K562 (cell line): ENCODE measurements around the gene PDE8A. TPM values are rescaled to one million over a fixed set of nuclear protein-coding genes. Genes with fewer than 3 reads are reported as not detected.
A peak's percentile ranks its signal among the peaks of the same experiment; 100 is the strongest.

Experiments used
- ATAC-seq: fragments of 200-7000 bp; cut with Tn5 transposase; 3 replicates; pipeline ENCODE4 v1.9.1; 2020; ENCODE audit warnings: moderate library complexity
- BruUV-seq: library from RNA; stranded (reverse); fragments of 400-500 nt; replicated peaks from 2 replicates; lab custom pipeline; 2021; lab: Mats Ljungman, UMichigan
- CTCF ChIA-PET: fragments of 300-600 bp; formaldehyde crosslinking; extraction: SDS; loops from one replicate; lab custom pipeline; 2021; ENCODE audit warnings: low intra/inter-chr PET ratio; lab: Yijun Ruan, JAX
- POLR2A ChIA-PET: fragments of 300-600, 350-650 bp; sonication (Branson Sonifier 250); formaldehyde crosslinking; extraction: SDS; loops from one replicate; lab custom pipeline; 2021; ENCODE audit warnings: antibody characterized with exemption, inconsistent platforms; lab: Yijun Ruan, JAX
- DNase-seq, 4 experiments: peaks; one replicate each; pipeline versions ENCODE4 v3.0.0 to v3.0.0-alpha.2; 2011 to 2018; ENCODE audit warnings: low spot score in 3 of 4, mixed read lengths in 3 of 4; ENCODE audit errors: extremely low read depth in 1 of 4
- FAIRE-seq: peaks from 2 replicates; lab custom pipeline; 2011; peaks lifted over from hg19 to GRCh38; lab: Jason Lieb, UNC
- H2AFZ ChIP-seq: 2 replicates; pipeline ENCODE4 v1.6.0; 2011; ENCODE audit warnings: low read depth, low read length, control low read depth, inconsistent platforms
- H3K27ac ChIP-seq: fragments of 200-600 bp; 3 replicates; pipeline ENCODE4 v1.8.0; 2011; ENCODE audit warnings: low read depth, mild to moderate bottlenecking, control low read depth, inconsistent platforms, low read length, moderate library complexity, mixed read lengths; ENCODE audit errors: extremely low read depth
- H3K27me3 ChIP-seq, 2 experiments: fragments of 300-600 bp in 1 of 2; 2 replicates in 1 of 2; 3 replicates in 1 of 2; pipeline versions ENCODE4 v1.6.0 to v1.8.0; 2011; ENCODE audit warnings: inconsistent platforms in 2 of 2, low read length in 2 of 2, mild to moderate bottlenecking in 1 of 2, mixed read lengths in 1 of 2, moderate library complexity in 1 of 2; ENCODE audit not compliant: control insufficient read depth in 2 of 2, insufficient read depth in 2 of 2
- H3K36me3 ChIP-seq: fragments of 300-600 bp; 3 replicates; pipeline ENCODE4 v1.8.0; 2011; ENCODE audit warnings: mild to moderate bottlenecking, low read length, inconsistent platforms; ENCODE audit not compliant: control insufficient read depth, insufficient read depth
- H3K4me1 ChIP-seq, 2 experiments: fragments of 200-600 bp in 1 of 2; replicated peaks in 1 of 2; 2 replicates in 1 of 2; 3 replicates in 1 of 2; pipeline versions ENCODE4 v1.5.1 to v1.8.0; 2011; ENCODE audit warnings: inconsistent platforms in 2 of 2, low read length in 2 of 2, mild to moderate bottlenecking in 1 of 2, mixed read lengths in 1 of 2, moderate library complexity in 1 of 2; ENCODE audit not compliant: control insufficient read depth in 2 of 2, insufficient read depth in 2 of 2
- H3K4me2 ChIP-seq: 2 replicates; pipeline ENCODE4 v1.6.1; 2011; ENCODE audit warnings: low read length, control low read depth, inconsistent platforms, mixed read lengths; ENCODE audit not compliant: insufficient read depth
- H3K4me3 ChIP-seq: fragments of 200-600 bp; sonication (generic), shearing (Covaris generic); 2 replicates; pipeline ENCODE4 v1.5.1; 2016; ENCODE audit warnings: control low read depth, inconsistent platforms
- H3K79me2 ChIP-seq: fragments of 200-600 bp; 3 replicates; pipeline ENCODE4 v1.8.0; 2011; ENCODE audit warnings: low read length, inconsistent platforms; ENCODE audit not compliant: control insufficient read depth, insufficient read depth
- H3K9ac ChIP-seq, 2 experiments: 2 replicates each; pipeline versions ENCODE4 v1.6.0 to v1.6.1; 2011; ENCODE audit warnings: low read depth in 2 of 2, low read length in 2 of 2, control low read depth in 1 of 2, inconsistent platforms in 1 of 2, mild to moderate bottlenecking in 1 of 2, mixed read lengths in 1 of 2; ENCODE audit not compliant: insufficient read depth in 1 of 2
- H3K9me1 ChIP-seq: one replicate; pipeline ENCODE4 v1.6.0; 2011; ENCODE audit warnings: inconsistent platforms, mild to moderate bottlenecking, low read length, moderate library complexity; ENCODE audit not compliant: control insufficient read depth, insufficient read depth
- H3K9me3 ChIP-seq: replicated peaks from 2 replicates; pipeline ENCODE4 v1.5.1; 2011; ENCODE audit warnings: low read depth, low read length, inconsistent platforms; ENCODE audit not compliant: control insufficient read depth, insufficient read depth
- H4K20me1 ChIP-seq: replicated peaks from 2 replicates; pipeline ENCODE4 v1.6.1; 2011; ENCODE audit warnings: low read length, inconsistent platforms, mixed read lengths; ENCODE audit not compliant: control insufficient read depth, insufficient read depth
- DIDO1 ChIP-seq: fragments of 450-650 bp; IDR thresholded peaks from 2 replicates; pipeline ENCODE4 v1.6.1; 2016; ENCODE audit warnings: low read depth, missing biosample characterization, missing genetic modification characterization
- RBM14 ChIP-seq: fragments of 200-400 bp; formaldehyde crosslinking; IDR thresholded peaks from 2 replicates; pipeline ENCODE4 v1.6.1; 2018; ENCODE audit warnings: low read depth, mild to moderate bottlenecking, low read length, moderate library complexity, borderline replicate concordance; ENCODE audit not compliant: insufficient read depth
- TBL1XR1 ChIP-seq, 2 experiments: IDR thresholded peaks; 2 replicates each; pipeline ENCODE4 v1.6.1; 2012; ENCODE audit warnings: improper control_type of control experiment in 2 of 2, low read length in 2 of 2, mild to moderate bottlenecking in 1 of 2
- YY1 ChIP-seq, 3 experiments: IDR thresholded peaks; 2 replicates each; pipeline ENCODE4 v1.6.1; 2011; ENCODE audit warnings: low read length in 2 of 3, mild to moderate bottlenecking in 2 of 3, moderate library complexity in 2 of 3, borderline replicate concordance in 1 of 3, control low read depth in 1 of 3, low read depth in 1 of 3; ENCODE audit not compliant: insufficient read depth in 3 of 3, insufficient replicate concordance in 2 of 3, control insufficient read depth in 1 of 3, insufficient read length in 1 of 3; ENCODE audit errors: extremely low read depth in 1 of 3
- ZC3H11A ChIP-seq: IDR thresholded peaks from 2 replicates; pipeline ENCODE4 v1.6.1; 2012; ENCODE audit warnings: low read depth, low read length, improper control_type of control experiment
- ZNF121 ChIP-seq: sonication (generic); formaldehyde crosslinking; conservative IDR thresholded peaks from 2 replicates; pipeline ENCODE4 v1.8.0; 2022; ENCODE audit warnings: missing genetic modification reagents
- ZNF384 ChIP-seq: IDR thresholded peaks from 2 replicates; pipeline ENCODE4 v1.6.1; 2012; ENCODE audit warnings: low read depth, low read length, improper control_type of control experiment
- WGBS: fragments of 100-300 bp; shearing (Covaris generic); methylation state at CpG from one replicate; pipeline ENCODE4 v1.1.6; 2016; ENCODE audit warnings: low coverage, mixed read lengths; ENCODE audit not compliant: insufficient coverage; ENCODE audit errors: missing lambda C conversion rate; 5-methylcytosine and 5-hydroxymethylcytosine counted together
- in situ Hi-C: fragments of 300-500 bp; cut with MboI; formaldehyde crosslinking; loops from 4 replicates; pipeline ENCODE4 v1.15.0; 2018; ENCODE audit warnings: inconsistent platforms, mixed read lengths
- intact Hi-C: fragments of 100-400 bp; cut with micrococcal nuclease; formaldehyde crosslinking; loops from 2 replicates; pipeline ENCODE4 v1.14.2; 2022
- polyA plus RNA-seq, 8 experiments: library from polyadenylated mRNA; depleted of rRNA in 4 of 8; stranded (reverse) in 5 of 8; unstranded in 3 of 8; fragments of >200 nt; fragmentation: Nextera tagmentation in 2 of 8; fragmentation: Illumina TruSeq in 1 of 8; extraction: Ambion mirVana in 2 of 8; extraction: Trizol in 1 of 8; gene quantifications; 2 replicates each; pipeline versions ENCODE4 v1.2.1 to v1.2.3, GENCODE V29; 2011 to 2014; ENCODE audit warnings: inconsistent platforms in 1 of 8, missing spikeins in 1 of 8
- total RNA-seq, 7 experiments: library from RNA; depleted of rRNA in 6 of 7; stranded (reverse); fragments of >200 nt in 6 of 7; fragmentation: Illumina TruSeq in 2 of 7; extraction: Trizol in 2 of 7; gene quantifications; 2 replicates each; pipeline versions ENCODE4 v1.2.1 to v1.2.3, GENCODE V29; 2011 to 2021; ENCODE audit warnings: low replicate concordance in 1 of 7
- TF ChIP-seq, protein P1 (sequence below), 2 experiments: fragments of 450-650 bp in 1 of 2; sonication (generic) in 1 of 2; formaldehyde crosslinking in 1 of 2; IDR thresholded peaks in 1 of 2; conservative IDR thresholded peaks in 1 of 2; 2 replicates each; pipeline versions ENCODE4 v1.6.1 to v1.8.1; 2016 to 2023; ENCODE audit warnings: mild to moderate bottlenecking in 2 of 2, moderate library complexity in 2 of 2, inconsistent platforms in 1 of 2, missing genetic modification reagents in 1 of 2

The PDE8A gene
- total and polyA plus RNA-seq, 9 of the 15 experiments (the other 6 are each of a cell fraction or from before 2014, with no cell fraction given) = 5.9 to 40.3 (median 19.8) TPM

DNA sequence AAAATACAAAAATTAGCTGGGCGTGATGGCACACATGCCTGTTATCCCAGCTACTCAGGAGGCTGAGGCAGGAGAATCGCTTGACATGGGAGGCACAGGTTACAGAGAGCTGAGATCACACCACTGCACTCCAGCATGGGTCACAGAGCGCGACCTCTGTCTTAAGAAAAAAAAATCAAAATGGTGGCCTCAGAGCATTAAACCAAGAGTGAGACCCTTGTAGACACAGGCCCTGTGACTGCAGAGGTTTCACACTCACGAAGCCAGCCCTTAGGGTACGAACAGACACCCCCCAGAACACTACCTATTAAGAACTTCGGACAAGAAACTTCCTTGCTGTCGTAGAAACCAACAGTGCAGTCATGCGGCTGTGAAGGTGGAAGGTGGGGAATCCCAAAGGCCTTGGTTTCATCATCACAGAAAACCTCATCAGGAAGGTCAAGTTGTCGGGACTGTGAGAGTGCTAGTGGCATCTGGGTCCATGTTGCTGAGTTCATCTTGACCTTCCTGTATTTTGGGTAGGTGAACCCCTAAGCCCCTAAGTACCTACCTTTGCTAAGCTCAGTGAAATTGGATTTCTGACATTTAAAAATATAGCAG lies 4.8 kb upstream of the PDE8A start:
- Histone ChIP-seq H3K9me3 (no peaks in the 10 kb centered on the region), H3K79me2 (peaks cover 3% of the 10 kb centered on the region; the same call in 2 of the 3 replicates), H3K27ac (no peak overlapping the region), H3K36me3 (no peaks in the 10 kb centered on the region), H2AFZ (peak overlapping the region; percentile 22; the same call in 1 of the 2 replicates), H3K9ac (no peak overlapping the region), H3K4me2 (no peak overlapping the region), H3K9me1 (no peaks in the 10 kb centered on the region), H3K4me1 (peaks cover 10 to 30% of the 10 kb centered on the region in 2 experiments; a peak in 4 of 5 replicates), H3K27me3 (no peaks in the 10 kb centered on the region), H3K4me3 (no peak overlapping the region), H4K20me1 (no peaks in the 10 kb centered on the region)
- POLR2A ChIA-PET = interaction anchor here (0.6 kb wide), 2 partner anchors 12 to 95 kb away, joined by 3 to 4 read pairs; no protein-coding TSS in a partner anchor
- 83% methylated on average over 10 of the region's 10 CpGs for whole genome bisulfite sequencing
- in situ Hi-C loops = no loop called here
- intact Hi-C loops = no loop called here
- TF ChIP-seq RBM14 (no peak), TBL1XR1 (IDR thresholded peaks at IDR 0.05; ENCODE audit: low read length in 2 of 2) (no peak), DIDO1 (no peak), ZC3H11A (no peak), YY1 (IDR thresholded peaks at IDR 0.05; ENCODE audit: borderline replicate concordance in 1 of 3, control insufficient read depth in 1 of 3, extremely low read depth in 1 of 3, insufficient read depth in 3 of 3, insufficient read length in 1 of 3, insufficient replicate concordance in 2 of 3, low read depth in 1 of 3, low read length in 2 of 3) (peak in 1 of 3 experiments; percentile 36), ZNF384 (no peak), ZNF121 (no peak)
- TF ChIP-seq, protein P1, sequence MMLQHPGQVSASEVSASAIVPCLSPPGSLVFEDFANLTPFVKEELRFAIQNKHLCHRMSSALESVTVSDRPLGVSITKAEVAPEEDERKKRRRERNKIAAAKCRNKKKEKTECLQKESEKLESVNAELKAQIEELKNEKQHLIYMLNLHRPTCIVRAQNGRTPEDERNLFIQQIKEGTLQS (IDR thresholded peaks at IDR 0.05) = peak; percentile 15; the same call in 1 of the 2 replicates
- TF ChIP-seq, protein P1 (CRISPR knock-in tag; conservative IDR thresholded peaks at IDR 0.05) = no peak
- DNase-seq (no peak), FAIRE-seq (no peak), ATAC-seq (no peak)
- CTCF ChIA-PET = no interaction called here
- BruUV-seq = no TSS peak
